ENCODE data around the gene SNX32.

Gene SNX32

DNA sequence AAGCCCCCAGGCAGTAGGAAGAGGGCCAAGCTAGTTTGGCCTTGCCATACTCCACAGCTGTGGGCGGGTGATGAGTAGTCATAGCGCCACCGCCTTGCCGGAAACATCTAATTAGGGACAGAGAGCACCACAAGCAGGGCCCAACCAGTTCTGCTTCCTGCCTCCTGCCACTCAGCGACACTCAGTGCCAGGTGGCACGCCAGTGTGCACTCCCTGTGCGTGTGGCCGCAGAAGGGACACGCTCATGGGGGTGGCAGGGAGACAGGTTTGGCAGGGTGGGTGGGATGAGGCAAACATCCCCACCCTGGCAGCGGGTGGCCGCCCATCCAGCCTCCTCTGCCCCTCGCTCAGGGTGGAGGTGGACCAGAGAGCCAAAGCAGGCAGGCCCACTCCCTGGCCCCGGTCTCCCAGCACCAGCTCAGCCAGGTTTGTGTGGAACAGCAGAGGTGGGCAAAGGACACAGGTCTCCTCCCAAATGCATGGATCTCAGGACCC lies 42.0 kb upstream of the SNX32 start:
- DNase-seq (ENCODE audit: low read depth) = no peak
- no peak overlapping the region for H3K4me3 ChIP-seq (ENCODE audit: low read depth, low read length)
- TF ChIP-seq, protein P1, sequence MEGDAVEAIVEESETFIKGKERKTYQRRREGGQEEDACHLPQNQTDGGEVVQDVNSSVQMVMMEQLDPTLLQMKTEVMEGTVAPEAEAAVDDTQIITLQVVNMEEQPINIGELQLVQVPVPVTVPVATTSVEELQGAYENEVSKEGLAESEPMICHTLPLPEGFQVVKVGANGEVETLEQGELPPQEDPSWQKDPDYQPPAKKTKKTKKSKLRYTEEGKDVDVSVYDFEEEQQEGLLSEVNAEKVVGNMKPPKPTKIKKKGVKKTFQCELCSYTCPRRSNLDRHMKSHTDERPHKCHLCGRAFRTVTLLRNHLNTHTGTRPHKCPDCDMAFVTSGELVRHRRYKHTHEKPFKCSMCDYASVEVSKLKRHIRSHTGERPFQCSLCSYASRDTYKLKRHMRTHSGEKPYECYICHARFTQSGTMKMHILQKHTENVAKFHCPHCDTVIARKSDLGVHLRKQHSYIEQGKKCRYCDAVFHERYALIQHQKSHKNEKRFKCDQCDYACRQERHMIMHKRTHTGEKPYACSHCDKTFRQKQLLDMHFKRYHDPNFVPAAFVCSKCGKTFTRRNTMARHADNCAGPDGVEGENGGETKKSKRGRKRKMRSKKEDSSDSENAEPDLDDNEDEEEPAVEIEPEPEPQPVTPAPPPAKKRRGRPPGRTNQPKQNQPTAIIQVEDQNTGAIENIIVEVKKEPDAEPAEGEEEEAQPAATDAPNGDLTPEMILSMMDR (IDR thresholded peaks at IDR 0.05; ENCODE audit: low read depth, low read length, missing control alignments) = no peak
- in situ Hi-C loops (cut with HindIII; ENCODE audit: low sequenced_read_pairs) = no loop called here

DNA sequence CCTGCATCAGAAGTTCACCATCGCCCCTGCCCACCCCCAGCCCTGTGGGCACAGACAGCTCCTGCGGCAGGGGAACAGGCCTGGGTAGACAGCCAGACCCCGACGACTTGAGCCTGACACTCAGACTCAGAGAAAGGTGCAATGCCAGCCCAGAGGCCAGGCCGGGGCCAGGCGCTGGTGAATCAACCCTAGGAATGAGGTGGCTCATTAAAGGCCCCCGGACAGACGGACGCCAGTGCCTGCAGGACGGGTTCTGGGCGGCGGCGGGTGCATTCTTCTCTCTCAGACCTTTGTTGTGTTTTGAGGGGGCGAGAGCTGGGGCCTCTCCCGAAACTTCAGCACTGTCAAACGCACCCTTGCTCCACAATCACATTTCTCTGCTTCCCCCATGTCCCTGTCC lies 41.3 kb upstream of the SNX32 start:
- no peak overlapping the region for H3K4me3 ChIP-seq (ENCODE audit: low read depth, low read length)
- no peak for DNase-seq (ENCODE audit: low read depth)
- TF ChIP-seq, protein P1 (IDR thresholded peaks at IDR 0.05; ENCODE audit: low read depth, low read length, missing control alignments) = no peak
- in situ Hi-C loops (cut with HindIII; ENCODE audit: low sequenced_read_pairs) = no loop called here

DNA sequence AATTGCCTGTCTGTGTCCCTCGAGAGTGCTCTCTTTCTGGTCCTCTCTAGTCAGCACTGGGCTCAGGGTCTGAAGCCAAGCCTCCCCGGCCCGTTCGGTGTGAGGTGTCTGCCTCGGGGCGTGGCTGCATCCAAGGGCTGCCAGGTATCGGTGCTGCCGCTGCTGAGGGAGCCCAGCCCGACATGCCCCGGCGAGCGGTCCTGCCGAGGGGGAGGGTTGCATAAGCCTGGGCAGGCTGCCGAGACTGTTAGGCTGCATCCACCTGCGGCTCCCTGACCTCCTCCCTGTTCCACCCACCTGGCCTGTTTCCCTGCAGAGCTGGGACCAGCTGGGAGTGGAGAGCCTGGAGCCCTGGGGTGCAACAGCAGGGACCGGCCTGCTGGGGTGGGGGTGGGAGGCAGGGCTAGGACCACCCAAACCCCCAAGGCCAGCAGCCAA lies 40.6 kb upstream of the SNX32 start:
- no peak for DNase-seq (ENCODE audit: low read depth)
- TF ChIP-seq, protein P1 (IDR thresholded peaks at IDR 0.05; ENCODE audit: low read depth, low read length, missing control alignments) = no peak
- no peak overlapping the region for H3K4me3 ChIP-seq (ENCODE audit: low read depth, low read length)
- in situ Hi-C loops (cut with HindIII; ENCODE audit: low sequenced_read_pairs) = no loop called here

DNA sequence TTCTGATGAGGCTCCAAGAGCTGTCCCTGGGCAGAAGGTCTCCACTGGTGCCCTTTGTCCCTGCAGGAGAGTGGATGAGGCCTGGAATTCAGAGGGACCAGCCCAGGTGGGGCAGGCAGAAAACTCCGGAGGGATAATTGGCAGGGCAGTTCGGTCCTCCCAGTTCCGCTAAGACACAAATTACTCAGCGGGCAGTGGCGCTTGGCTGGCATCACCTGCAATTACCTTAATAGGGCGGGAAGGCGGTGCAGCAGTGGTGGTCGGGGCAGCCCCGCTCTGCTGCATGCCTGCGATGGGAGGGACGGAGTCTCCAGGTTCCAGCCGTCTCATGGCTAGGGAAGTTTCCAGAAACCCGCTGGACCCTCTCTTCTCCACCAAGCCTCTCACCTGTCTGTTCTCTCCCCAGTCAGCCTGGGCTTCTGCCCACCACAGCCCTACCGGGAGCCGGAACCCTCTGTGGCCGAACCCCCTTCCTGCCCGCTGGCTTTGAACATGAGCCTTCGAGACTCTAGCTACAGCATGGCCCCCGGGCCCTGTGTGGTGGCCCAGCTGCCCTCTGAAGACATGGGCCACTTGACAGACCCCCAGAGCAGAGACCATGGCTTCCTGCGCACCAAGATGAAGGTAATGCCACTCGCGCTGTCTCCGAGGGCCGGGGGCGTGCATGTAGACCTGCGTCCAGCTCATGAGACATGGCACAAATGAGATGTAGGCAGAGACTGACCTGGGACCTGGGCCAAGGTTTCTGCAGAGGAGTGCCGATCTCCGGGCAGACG lies 40.0 kb upstream of the SNX32 start:
- no peak for DNase-seq (ENCODE audit: low read depth)
- no peak overlapping the region for H3K4me3 ChIP-seq (ENCODE audit: low read depth, low read length)
- TF ChIP-seq, protein P1 (IDR thresholded peaks at IDR 0.05; ENCODE audit: low read depth, low read length, missing control alignments) = no peak
- in situ Hi-C loops (cut with HindIII; ENCODE audit: low sequenced_read_pairs) = no loop called here

DNA sequence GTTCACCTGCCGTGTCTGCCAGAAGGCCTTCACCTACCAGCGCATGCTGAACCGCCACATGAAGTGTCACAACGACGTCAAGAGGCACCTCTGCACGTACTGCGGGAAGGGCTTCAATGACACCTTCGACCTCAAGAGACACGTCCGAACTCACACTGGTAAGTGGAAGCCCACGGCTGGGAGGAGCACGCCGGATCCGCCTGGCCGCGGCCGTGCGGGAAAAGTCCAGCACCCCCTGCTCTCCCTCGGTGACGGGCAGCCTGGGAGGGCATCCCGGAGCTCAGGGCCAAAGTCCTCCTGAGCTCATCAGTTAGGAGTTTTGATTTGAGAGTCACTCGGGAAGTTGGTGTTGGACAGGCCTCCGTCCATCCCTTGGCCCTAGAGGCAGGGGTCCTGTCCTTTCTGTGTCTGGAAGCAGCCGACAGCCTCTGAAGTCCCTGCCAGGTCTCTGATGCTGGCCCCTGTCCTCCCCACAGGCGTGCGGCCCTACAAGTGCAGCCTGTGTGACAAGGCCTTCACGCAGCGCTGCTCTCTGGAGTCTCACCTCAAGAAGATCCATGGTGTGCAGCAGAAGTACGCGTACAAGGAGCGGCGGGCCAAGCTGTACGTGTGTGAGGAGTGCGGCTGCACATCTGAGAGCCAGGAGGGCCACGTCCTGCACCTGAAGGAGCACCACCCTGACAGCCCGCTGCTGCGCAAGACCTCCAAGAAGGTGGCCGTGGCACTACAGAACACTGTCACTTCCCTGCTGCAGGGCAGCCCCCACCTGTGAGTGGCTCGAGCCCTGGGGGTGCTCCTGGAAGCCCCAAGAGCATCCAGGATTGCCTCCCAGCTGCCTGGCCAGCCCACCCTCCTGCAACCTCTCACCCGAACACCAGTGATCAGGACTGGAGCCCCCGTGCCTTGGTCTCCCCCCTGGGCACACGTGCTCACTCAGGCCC lies 38.9 kb upstream of the SNX32 start:
- no peak overlapping the region for H3K4me3 ChIP-seq (ENCODE audit: low read depth, low read length)
- in situ Hi-C loops (cut with HindIII; ENCODE audit: low sequenced_read_pairs) = no loop called here
- DNase-seq (ENCODE audit: low read depth) = no peak
- TF ChIP-seq, protein P1 (IDR thresholded peaks at IDR 0.05; ENCODE audit: low read depth, low read length, missing control alignments) = no peak
